GM23338 (cell line): ENCODE data around the gene ASAH2. TPM values are rescaled to one million over a fixed set of nuclear protein-coding genes. Genes with fewer than 3 reads are reported as not detected.

Experiments used
- ATAC-seq: fragments of 200-7000 bp; cut with Tn5 transposase; 3 replicates; pipeline ENCODE4 v1.9.1; 2020
- DNase-seq: peaks from one replicate; pipeline ENCODE4 v3.0.0-alpha.2; 2015; ENCODE audit warnings: low spot score
- H2AFZ ChIP-seq: fragments of 200-600 bp; sonication (generic); 2 replicates; pipeline ENCODE4 v1.8.0; 2016; ENCODE audit warnings: antibody characterized with exemption, mild to moderate bottlenecking, moderate library complexity
- H3F3A ChIP-seq: fragments of 200-600 bp; sonication (generic); replicated peaks from 2 replicates; pipeline ENCODE4 v1.8.0; 2017; ENCODE audit warnings: antibody characterized with exemption, mixed run types, low read depth
- H3K27ac ChIP-seq: fragments of 200-600 bp; sonication (generic); 2 replicates; pipeline ENCODE4 v1.6.1; 2016; ENCODE audit warnings: low read depth
- H3K27me3 ChIP-seq: fragments of 200-600 bp; sonication (generic); 2 replicates; pipeline ENCODE4 v1.8.0; 2016; ENCODE audit warnings: mild to moderate bottlenecking, mixed run types, moderate library complexity; ENCODE audit not compliant: insufficient read depth
- H3K36me3 ChIP-seq: fragments of 200-600 bp; sonication (generic); 2 replicates; pipeline ENCODE4 v1.8.0; 2016; ENCODE audit warnings: mild to moderate bottlenecking; ENCODE audit not compliant: insufficient read depth
- H3K4me1 ChIP-seq: fragments of 200-600 bp; sonication (generic); 2 replicates; pipeline ENCODE4 v1.8.0; 2016; ENCODE audit warnings: mild to moderate bottlenecking, moderate library complexity; ENCODE audit not compliant: insufficient read depth
- H3K4me2 ChIP-seq: fragments of 200-600 bp; sonication (generic); 2 replicates; pipeline ENCODE4 v1.7.1; 2017; ENCODE audit warnings: mixed run types
- H3K4me3 ChIP-seq: fragments of 200-600 bp; sonication (generic); 2 replicates; pipeline ENCODE4 v1.6.1; 2016; ENCODE audit warnings: mixed run types
- H3K79me2 ChIP-seq: fragments of 200-600 bp; sonication (generic); replicated peaks from 2 replicates; pipeline ENCODE4 v1.8.0; 2017; ENCODE audit warnings: mild to moderate bottlenecking; ENCODE audit not compliant: insufficient read depth
- H3K9me2 ChIP-seq: fragments of 200-600 bp; sonication (generic); 2 replicates; pipeline ENCODE4 v1.8.0; 2017; ENCODE audit not compliant: insufficient read depth
- H4K20me1 ChIP-seq: fragments of 200-600 bp; sonication (generic); replicated peaks from 2 replicates; pipeline ENCODE4 v1.8.0; 2017; ENCODE audit warnings: mild to moderate bottlenecking; ENCODE audit not compliant: insufficient read depth
- H3K27ac Mint-ChIP-seq: 2 replicates; pipeline ENCODE4 v1.8.0; 2020; ENCODE audit warnings: inconsistent platforms, mild to moderate bottlenecking, moderate library complexity, mixed read lengths
- H3K27me3 Mint-ChIP-seq: 3 replicates; pipeline ENCODE4 v1.8.0; 2022; ENCODE audit warnings: low read depth, mild to moderate bottlenecking, moderate library complexity, mixed read lengths, inconsistent platforms; ENCODE audit not compliant: insufficient read depth, poor library complexity
- H3K36me3 Mint-ChIP-seq: 3 replicates; pipeline ENCODE4 v1.8.0; 2021; ENCODE audit warnings: low read depth, mild to moderate bottlenecking, inconsistent platforms, moderate library complexity, mixed read lengths
- H3K4me1 Mint-ChIP-seq: 3 replicates; pipeline ENCODE4 v1.8.0; 2020; ENCODE audit warnings: mild to moderate bottlenecking, inconsistent platforms, mixed read lengths
- H3K4me3 Mint-ChIP-seq: 3 replicates; pipeline ENCODE4 v1.8.0; 2021; ENCODE audit warnings: moderate library complexity, mild to moderate bottlenecking, inconsistent platforms, mixed read lengths
- H3K9me3 Mint-ChIP-seq: 3 replicates; pipeline ENCODE4 v1.8.0; 2020; ENCODE audit warnings: moderate library complexity, mild to moderate bottlenecking, inconsistent platforms, mixed read lengths
- CREB1 ChIP-seq: fragments of 250-450 bp; sonication (Bioruptor Pico); IDR thresholded peaks from 2 replicates; pipeline ENCODE4 v1.5.0; 2020; ENCODE audit warnings: low read depth, mild to moderate bottlenecking, moderate library complexity
- CTCF ChIP-seq, 2 experiments: fragments of 200-600 bp in 1 of 2; sonication (generic) in 1 of 2; conservative IDR thresholded peaks; 2 replicates each; pipeline versions ENCODE4 v1.5.1 to v1.6.1; 2016 to 2017; ENCODE audit warnings: antibody characterized with exemption in 2 of 2, low read depth in 2 of 2, mild to moderate bottlenecking in 2 of 2, moderate library complexity in 1 of 2
- ETS1 ChIP-seq: IDR thresholded peaks from 2 replicates; pipeline ENCODE4 v1.6.1; 2016; ENCODE audit warnings: antibody characterized with exemption
- EZH2 ChIP-seq: fragments of 200-600 bp; sonication (generic); IDR thresholded peaks from one replicate; pipeline ENCODE4 v1.8.0; 2017; ENCODE audit warnings: antibody characterized with exemption, mild to moderate bottlenecking, low read depth; ENCODE audit not compliant: unreplicated experiment
- EZH2phosphoT487 ChIP-seq: fragments of 200-600 bp; sonication (generic); IDR thresholded peaks from one replicate; pipeline ENCODE4 v1.8.1; 2018; ENCODE audit warnings: antibody characterized with exemption; ENCODE audit not compliant: unreplicated experiment
- JUNB ChIP-seq: IDR thresholded peaks from one replicate; pipeline ENCODE4 v1.6.1; 2016; ENCODE audit warnings: antibody characterized with exemption; ENCODE audit not compliant: unreplicated experiment
- NANOG ChIP-seq: IDR thresholded peaks from 2 replicates; pipeline ENCODE4 v1.6.1; 2016; ENCODE audit warnings: antibody characterized with exemption, borderline replicate concordance
- POLR2AphosphoS5 ChIP-seq: IDR thresholded peaks from 2 replicates; pipeline ENCODE4 v1.6.1; 2016; ENCODE audit warnings: antibody characterized with exemption, low read depth
- REST ChIP-seq: IDR thresholded peaks from one replicate; pipeline ENCODE4 v1.6.1; 2018; ENCODE audit warnings: antibody characterized with exemption; ENCODE audit not compliant: unreplicated experiment
- STAT1 ChIP-seq: IDR thresholded peaks from one replicate; pipeline ENCODE4 v1.6.1; 2016; ENCODE audit warnings: antibody characterized with exemption; ENCODE audit not compliant: unreplicated experiment
- ZNF114 ChIP-seq: fragments of 250-450 bp; sonication (Bioruptor Pico); IDR thresholded peaks from 2 replicates; pipeline ENCODE4 v1.5.0; 2020; ENCODE audit warnings: mild to moderate bottlenecking, moderate library complexity
- ZNF331 ChIP-seq: fragments of 250-450 bp; sonication (Bioruptor Pico); IDR thresholded peaks from 2 replicates; pipeline ENCODE4 v1.5.0; 2020; ENCODE audit warnings: low read depth, mild to moderate bottlenecking, moderate library complexity
- ZNF462 ChIP-seq: fragments of 250-450 bp; sonication (Bioruptor Pico); IDR thresholded peaks from 2 replicates; pipeline ENCODE4 v1.5.0; 2020; ENCODE audit warnings: mild to moderate bottlenecking, moderate library complexity
- polyA plus RNA-seq: library from polyadenylated mRNA; unstranded; fragments of >200 nt; fragmentation: Nextera tagmentation; extraction: Ambion mirVana; gene quantifications from 2 replicates; pipeline ENCODE4 v1.2.1, GENCODE V29; 2016
- total RNA-seq: library from RNA; depleted of rRNA; stranded (reverse); fragments of >200 nt; shearing (Covaris generic); gene quantifications from 2 replicates; pipeline ENCODE4 v1.2.3, GENCODE V29; 2014

The ASAH2 gene
- total and polyA plus RNA-seq, 2 experiments from 2014 or later = 0.17 to 0.92 TPM

- no peak for ATAC-seq
- Histone ChIP-seq H4K20me1 (no peaks in the 10 kb centered on the region), H3K27ac (no peak overlapping the region), H2AFZ (no peak overlapping the region), H3K9me2 (no peaks in the 10 kb centered on the region; the same call in 1 of the 2 replicates), H3K79me2 (no peaks in the 10 kb centered on the region), H3K4me2 (no peak overlapping the region), H3K4me3 (no peak overlapping the region), H3K27me3 (no peaks in the 10 kb centered on the region), H3K36me3 (no peaks in the 10 kb centered on the region), H3K4me1 (no peaks in the 10 kb centered on the region), H3F3A (no peaks in the 10 kb centered on the region)
- Mint-ChIP-seq H3K27me3 (peaks cover 1% of the 10 kb centered on the region), H3K9me3 (peaks cover 2% of the 10 kb centered on the region; the same call in 2 of the 3 replicates), H3K36me3 (no peaks in the 10 kb centered on the region), H3K4me1 (no peaks in the 10 kb centered on the region), H3K27ac (no peak overlapping the region), H3K4me3 (no peak overlapping the region)
- DNase-seq = no peak
- TF ChIP-seq POLR2AphosphoS5 (no peak), EZH2 (no peak), STAT1 (no peak), EZH2phosphoT487 (no peak), ZNF462 (CRISPR knock-in tag) (no peak), REST (no peak), NANOG (no peak), ZNF331 (CRISPR knock-in tag) (no peak), CREB1 (CRISPR knock-in tag) (no peak), ETS1 (no peak), CTCF (conservative IDR thresholded peaks at IDR 0.05; ENCODE audit: low read depth in 2 of 2) (no peak), ZNF114 (CRISPR knock-in tag) (no peak), JUNB (no peak)
Observed at GRCh38 chr10:50299948-50300669, 48.8 kb upstream of the ASAH2 start.
